Measurements from ENCODE around the gene ZNF592. TPM values are rescaled to one million over a fixed set of nuclear protein-coding genes. Genes with fewer than 3 reads are reported as not detected.

ZNF592 gene
- total RNA-seq, 1 donor from 2014 or later, result 29.9 TPM

- intact Hi-C loops (cut with micrococcal nuclease), result no loop called here
- Mint-ChIP-seq H3K36me3 (ENCODE audit: low read depth) (peaks cover 3% of the 10 kb centered on the region), H3K27ac (no peak overlapping the region), H3K4me1 (ENCODE audit: low read depth) (no peaks in the 10 kb centered on the region), H3K9me3 (no peaks in the 10 kb centered on the region), H3K27me3 (ENCODE audit: insufficient read depth) (peaks cover 3% of the 10 kb centered on the region), H3K4me3 (no peak overlapping the region)
- no peak for DNase-seq (ENCODE audit: low spot score)
These were observed 62.8 kb downstream of the ZNF592 start for GRCh38 chr15:84811151-84811550.

DNA sequence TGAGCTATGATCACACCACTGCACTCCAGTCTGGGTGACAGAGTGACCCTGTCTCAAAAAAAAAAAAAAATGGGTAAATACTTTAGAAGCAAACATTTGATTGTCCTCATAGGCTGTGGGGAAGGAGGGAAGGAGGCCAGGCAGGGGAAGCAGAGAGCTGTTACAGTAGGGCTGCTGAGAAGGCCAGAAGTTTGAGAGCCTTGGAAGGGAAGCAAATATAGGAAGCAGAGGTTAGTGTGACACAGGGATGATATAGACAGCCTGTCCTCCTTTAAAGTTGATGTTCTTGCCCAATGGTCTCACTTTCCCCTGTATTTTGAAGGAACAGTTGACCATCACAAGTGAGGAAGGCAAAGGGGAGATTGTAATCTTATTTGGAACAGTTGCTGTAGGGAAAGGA is 63.4 kb downstream of the ZNF592 start:
- Mint-ChIP-seq H3K4me1 (ENCODE audit: low read depth) (no peaks in the 10 kb centered on the region), H3K27me3 (ENCODE audit: insufficient read depth) (peaks cover 3% of the 10 kb centered on the region), H3K9me3 (no peaks in the 10 kb centered on the region), H3K36me3 (ENCODE audit: low read depth) (no peaks in the 10 kb centered on the region), H3K4me3 (no peak overlapping the region), H3K27ac (no peak overlapping the region)
- no peak for DNase-seq (ENCODE audit: low spot score)
- intact Hi-C loops (cut with micrococcal nuclease), result no loop called here

- no peak overlapping the region for H3K4me3 Mint-ChIP-seq
- H3K4me1 Mint-ChIP-seq (ENCODE audit: low read depth), result peaks cover under 1% of the 10 kb centered on the region
- peaks cover 3% of the 10 kb centered on the region for H3K27me3 Mint-ChIP-seq (ENCODE audit: insufficient read depth)
- no peaks in the 10 kb centered on the region for H3K36me3 Mint-ChIP-seq (ENCODE audit: low read depth)
- H3K27ac Mint-ChIP-seq, result no peak overlapping the region
- no peak for DNase-seq (ENCODE audit: low spot score)
- intact Hi-C loops (cut with micrococcal nuclease), result no loop called here
- no peaks in the 10 kb centered on the region for H3K9me3 Mint-ChIP-seq
These were observed 64.5 kb downstream of the ZNF592 start for GRCh38 chr15:84812842-84813241.

GRCh38 chr15:84813435-84813834 is 65.0 kb downstream of the ZNF592 start:
- Mint-ChIP-seq H3K9me3 (no peaks in the 10 kb centered on the region), H3K27me3 (ENCODE audit: insufficient read depth) (peaks cover 4% of the 10 kb centered on the region), H3K4me1 (ENCODE audit: low read depth) (peaks cover 5% of the 10 kb centered on the region), H3K27ac (no peak overlapping the region), H3K36me3 (ENCODE audit: low read depth) (no peaks in the 10 kb centered on the region), H3K4me3 (no peak overlapping the region)
- intact Hi-C loops (cut with micrococcal nuclease), result no loop called here
- DNase-seq (ENCODE audit: low spot score), result no peak

GRCh38 chr15:84813931-84814330 is 65.5 kb downstream of the ZNF592 start:
- intact Hi-C loops (cut with micrococcal nuclease), result no loop called here
- no peak for DNase-seq (ENCODE audit: low spot score)
- Mint-ChIP-seq H3K4me1 (ENCODE audit: low read depth) (peaks cover 5% of the 10 kb centered on the region), H3K36me3 (ENCODE audit: low read depth) (no peaks in the 10 kb centered on the region), H3K9me3 (no peaks in the 10 kb centered on the region), H3K4me3 (no peak overlapping the region), H3K27ac (no peak overlapping the region), H3K27me3 (ENCODE audit: insufficient read depth) (peaks cover 4% of the 10 kb centered on the region)

DNA sequence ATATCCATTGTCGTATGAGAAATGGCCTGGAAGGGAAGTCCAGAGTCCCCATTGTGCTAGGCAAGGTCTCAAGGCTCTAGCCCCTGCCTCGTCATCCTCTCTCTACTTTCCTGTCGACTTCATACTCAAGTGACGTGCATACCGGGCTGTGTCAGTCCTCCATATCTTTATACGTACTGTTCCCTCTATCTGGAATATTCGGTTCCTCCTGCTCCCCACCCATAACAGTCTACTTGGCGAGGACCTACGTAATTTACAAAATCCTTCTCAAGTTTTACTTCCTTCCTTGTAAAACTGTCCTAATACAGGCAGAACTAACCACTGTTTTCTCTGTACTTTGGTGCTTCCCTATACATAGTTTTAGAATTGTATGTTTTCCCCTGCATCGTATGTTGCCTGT is 66.5 kb downstream of the ZNF592 start:
- Mint-ChIP-seq H3K27ac (no peak overlapping the region), H3K9me3 (no peaks in the 10 kb centered on the region), H3K36me3 (ENCODE audit: low read depth) (no peaks in the 10 kb centered on the region), H3K27me3 (ENCODE audit: insufficient read depth) (peaks cover 4% of the 10 kb centered on the region), H3K4me3 (no peak overlapping the region), H3K4me1 (ENCODE audit: low read depth) (peaks cover 5% of the 10 kb centered on the region)
- no peak for DNase-seq (ENCODE audit: low spot score)
- intact Hi-C loops (cut with micrococcal nuclease), result no loop called here

GRCh38 chr15:84816694-84817465 is 68.5 kb downstream of the ZNF592 start, which contains the start of gene ALPK3:
TSS of gene ALPK3 (plus strand) at chr15:84817356. CDS start at chr15:84817453, 97 bp downstream.
- Mint-ChIP-seq H3K36me3 (ENCODE audit: low read depth) (no peaks in the 10 kb centered on the region), H3K4me1 (ENCODE audit: low read depth) (peaks cover 5% of the 10 kb centered on the region), H3K27ac (no peak within 1 kb of the TSS), H3K27me3 (ENCODE audit: insufficient read depth) (peaks cover 6% of the 10 kb centered on the region), H3K4me3 (no peak within 1 kb of the TSS), H3K9me3 (no peaks in the 10 kb centered on the region)
- DNase-seq (ENCODE audit: low spot score), result no peak
- intact Hi-C loops (cut with micrococcal nuclease), result no loop called here

DNA sequence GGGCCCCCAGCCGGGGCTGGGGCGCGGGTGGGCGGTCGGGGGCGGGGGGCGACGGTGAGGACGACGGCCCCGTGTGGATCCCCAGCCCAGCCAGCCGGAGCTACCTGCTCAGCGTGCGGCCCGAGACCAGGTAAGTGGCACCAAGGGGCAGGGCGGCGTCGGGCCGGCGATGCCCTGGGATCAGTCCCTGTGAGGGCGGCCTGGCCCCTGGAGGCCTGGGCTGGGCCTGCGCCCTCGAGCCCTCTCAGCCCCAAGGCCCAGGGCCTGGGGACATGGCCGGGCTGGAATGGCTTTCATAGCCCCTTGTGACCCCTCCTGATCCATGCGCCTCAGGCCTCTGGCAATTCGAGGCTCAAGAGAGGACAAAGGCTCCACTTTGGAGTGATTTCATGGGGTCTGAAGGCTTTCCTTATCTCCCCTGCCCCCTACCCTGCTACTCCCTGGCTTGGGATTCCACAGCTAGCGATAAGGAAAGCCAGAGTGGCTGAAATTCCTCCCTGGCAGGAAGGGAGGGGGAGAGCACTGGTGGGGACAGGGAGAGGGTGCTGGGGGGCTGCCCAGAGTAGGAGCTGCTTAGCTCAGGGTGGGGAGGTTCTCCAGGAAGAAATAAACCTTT is 69.2 kb downstream of the ZNF592 start:
- no peak overlapping the region for H3K27ac Mint-ChIP-seq
- no peak overlapping the region for H3K4me3 Mint-ChIP-seq
- no peak for DNase-seq (ENCODE audit: low spot score)
- peaks cover 6% of the 10 kb centered on the region for H3K27me3 Mint-ChIP-seq (ENCODE audit: insufficient read depth)
- H3K9me3 Mint-ChIP-seq, result no peaks in the 10 kb centered on the region
- intact Hi-C loops (cut with micrococcal nuclease), result no loop called here
- no peaks in the 10 kb centered on the region for H3K36me3 Mint-ChIP-seq (ENCODE audit: low read depth)
- peaks cover 5% of the 10 kb centered on the region for H3K4me1 Mint-ChIP-seq (ENCODE audit: low read depth)

DNA sequence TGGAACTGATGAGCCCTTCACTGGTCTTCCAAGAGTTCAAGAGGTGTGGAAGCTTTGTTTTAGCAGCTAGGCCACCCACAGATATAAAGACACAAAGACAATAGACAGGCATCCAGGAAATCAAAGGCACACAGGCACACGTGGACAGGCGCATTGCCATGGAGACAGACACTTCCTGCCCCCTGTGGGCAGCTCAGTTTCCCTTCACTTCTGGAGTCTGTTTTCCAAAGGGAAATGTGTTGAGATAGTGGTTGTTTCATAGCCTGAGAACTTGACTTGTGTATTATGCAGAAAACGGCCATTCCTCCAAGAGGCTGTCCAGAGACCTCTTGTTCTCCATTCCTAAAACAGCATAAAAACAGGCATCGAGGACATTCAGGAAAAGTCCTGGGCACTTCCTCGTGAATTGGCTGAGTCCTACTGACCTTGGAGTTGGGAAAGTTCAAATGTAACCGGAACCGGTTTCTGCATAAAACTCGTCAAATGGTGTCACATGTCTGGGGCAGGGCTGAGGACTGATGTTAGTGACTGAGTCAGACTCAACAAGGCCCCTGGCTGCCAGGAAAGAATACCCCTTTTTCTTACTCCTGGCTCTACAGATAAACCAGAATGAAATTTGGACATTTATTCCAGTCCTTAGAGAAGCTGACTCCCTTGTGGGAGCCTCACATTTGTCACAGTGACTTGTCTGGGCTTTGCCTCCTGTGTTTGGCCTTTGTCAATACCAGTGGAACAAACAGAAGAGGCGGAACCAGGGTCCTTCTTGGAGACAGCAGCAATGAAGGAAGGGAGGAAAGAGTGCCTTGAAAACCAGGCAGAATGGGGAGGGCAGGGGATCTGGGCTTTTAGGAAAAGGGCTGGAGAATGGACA is 70.1 kb downstream of the ZNF592 start:
- DNase-seq (ENCODE audit: low spot score), result no peak
- Mint-ChIP-seq H3K4me1 (ENCODE audit: low read depth) (peaks cover 5% of the 10 kb centered on the region), H3K27ac (peak overlapping the region; percentile 37), H3K4me3 (no peak overlapping the region), H3K36me3 (ENCODE audit: low read depth) (no peaks in the 10 kb centered on the region), H3K27me3 (ENCODE audit: insufficient read depth) (peaks cover 6% of the 10 kb centered on the region), H3K9me3 (no peaks in the 10 kb centered on the region)
- intact Hi-C loops (cut with micrococcal nuclease), result no loop called here

DNA sequence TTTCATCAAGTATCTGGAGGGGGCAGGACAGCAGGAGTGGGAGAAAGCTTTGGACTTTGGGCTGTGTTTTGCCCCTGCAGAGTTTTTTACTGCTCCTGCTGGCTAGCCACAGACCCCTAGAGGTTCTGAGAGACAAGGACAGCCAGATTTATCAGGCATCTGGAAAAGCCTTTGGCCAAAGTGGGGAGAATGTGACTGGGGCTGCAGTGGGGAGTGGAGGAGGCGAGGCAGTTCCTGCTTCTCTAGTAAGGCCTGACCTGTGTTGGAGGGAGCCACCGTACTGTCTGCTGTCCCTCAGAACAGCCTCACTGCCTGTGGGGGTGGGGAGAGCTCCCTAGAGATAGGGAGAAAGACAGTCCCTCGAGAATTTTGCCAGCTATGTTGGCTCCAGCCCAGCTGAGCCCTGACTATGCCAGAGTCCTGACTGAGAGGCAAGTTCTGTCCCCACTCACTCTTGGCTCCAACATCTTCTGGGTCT is 70.9 kb downstream of the ZNF592 start:
- H3K27ac Mint-ChIP-seq, result no peak overlapping the region
- H3K27me3 Mint-ChIP-seq (ENCODE audit: insufficient read depth), result peaks cover 6% of the 10 kb centered on the region
- no peak overlapping the region for H3K4me3 Mint-ChIP-seq
- intact Hi-C loops (cut with micrococcal nuclease), result no loop called here
- no peaks in the 10 kb centered on the region for H3K9me3 Mint-ChIP-seq
- no peaks in the 10 kb centered on the region for H3K36me3 Mint-ChIP-seq (ENCODE audit: low read depth)
- no peak for DNase-seq (ENCODE audit: low spot score)
- peaks cover 5% of the 10 kb centered on the region for H3K4me1 Mint-ChIP-seq (ENCODE audit: low read depth)

DNA sequence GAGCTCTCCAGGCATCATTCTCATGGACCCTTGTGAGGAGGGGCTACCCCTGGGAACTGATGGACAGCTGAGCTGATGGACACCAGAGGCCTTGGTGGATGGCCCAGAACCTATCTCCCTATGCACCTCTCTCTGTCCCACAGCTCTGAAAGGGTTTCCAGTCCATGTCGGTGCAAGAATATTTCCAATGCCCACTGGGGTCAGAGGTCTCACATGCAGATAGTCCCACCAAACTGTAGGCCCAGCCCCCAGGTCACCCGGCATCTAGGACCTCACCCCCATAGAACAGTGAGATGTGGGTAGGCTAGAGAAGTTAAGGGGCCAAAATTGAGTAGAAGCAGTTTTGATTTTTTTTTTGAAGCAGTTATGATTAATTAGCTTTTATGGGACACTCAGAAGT is 71.4 kb downstream of the ZNF592 start:
- Mint-ChIP-seq H3K27me3 (ENCODE audit: insufficient read depth) (peaks cover 6% of the 10 kb centered on the region), H3K27ac (no peak overlapping the region), H3K9me3 (no peaks in the 10 kb centered on the region), H3K4me3 (no peak overlapping the region), H3K36me3 (ENCODE audit: low read depth) (no peaks in the 10 kb centered on the region), H3K4me1 (ENCODE audit: low read depth) (peaks cover 5% of the 10 kb centered on the region)
- DNase-seq (ENCODE audit: low spot score), result no peak
- intact Hi-C loops (cut with micrococcal nuclease), result no loop called here

DNA sequence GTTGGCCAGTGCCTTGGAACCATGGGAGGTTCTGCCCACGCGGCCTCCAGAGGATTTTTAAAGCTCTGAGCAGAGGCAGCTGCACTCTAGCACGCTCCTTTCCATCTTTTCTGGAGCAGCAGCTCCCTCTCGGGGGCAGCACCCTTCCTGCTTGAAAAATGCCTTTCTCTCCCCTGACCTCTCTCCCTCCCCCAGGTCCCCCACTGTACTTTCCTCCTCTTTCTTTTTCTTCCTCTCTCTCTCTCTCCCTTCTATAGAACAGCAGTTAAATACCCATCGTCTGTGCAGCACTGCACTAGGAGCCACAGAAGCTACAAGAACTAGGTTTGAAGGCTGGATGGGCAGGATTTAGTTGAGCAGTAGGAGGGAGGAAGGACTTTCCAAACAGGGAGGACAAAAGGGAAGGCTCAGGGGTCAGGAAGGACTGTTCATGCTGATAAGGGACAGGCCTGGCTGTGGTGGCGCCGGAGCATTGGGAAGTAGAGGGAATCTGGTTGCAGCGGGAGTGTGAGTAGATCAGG is 73.2 kb downstream of the ZNF592 start:
- Mint-ChIP-seq H3K4me3 (no peak overlapping the region), H3K4me1 (ENCODE audit: low read depth) (peaks cover 5% of the 10 kb centered on the region)
- intact Hi-C loops (cut with micrococcal nuclease), result no loop called here

More for the DNA sequence above, 73.2 kb downstream of the ZNF592 start:
- Mint-ChIP-seq H3K36me3 (ENCODE audit: low read depth) (no peaks in the 10 kb centered on the region), H3K9me3 (no peaks in the 10 kb centered on the region), H3K27ac (no peak overlapping the region), H3K27me3 (ENCODE audit: insufficient read depth) (peaks cover 3% of the 10 kb centered on the region)
- DNase-seq (ENCODE audit: low spot score), result no peak
